ENCODE data around the gene FTO.
A peak's percentile ranks its signal among the peaks of the same experiment; 100 is the strongest.
"Not testable (repeated sequence)": the region's sequence is repeated elsewhere in the genome, so short reads cannot be mapped to it uniquely, and the experiment has no call there.

FTO gene

DNA sequence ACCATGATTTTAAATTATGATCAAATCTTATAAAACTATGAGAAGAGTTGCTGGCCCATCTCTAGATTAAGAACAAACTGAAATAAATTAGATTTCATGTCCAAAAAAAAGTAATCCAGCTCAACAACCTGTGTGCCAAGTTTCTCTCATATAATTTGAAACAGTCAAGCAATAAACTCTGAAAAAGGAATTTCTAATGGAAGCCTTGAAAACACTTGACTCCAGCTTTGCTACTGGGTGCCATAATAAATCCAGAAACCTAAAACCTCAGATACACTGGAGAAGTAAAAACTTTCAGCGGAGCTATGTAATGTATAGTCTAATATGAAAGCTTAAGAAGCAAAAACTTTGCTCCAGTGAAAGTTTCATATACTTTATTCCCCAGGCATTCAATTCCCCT is 25.8 kb upstream of the FTO start:
- TF ChIP-seq FOXP2 (optimal IDR thresholded peaks at IDR 0.05; ENCODE audit: control extremely low read depth, extremely low read length, insufficient read depth) (no peak), POLR2AphosphoS5 (IDR thresholded peaks at IDR 0.05; ENCODE audit: borderline replicate concordance, low read depth, low read length) (no peak), EZH2 (IDR thresholded peaks at IDR 0.05) (no peak)
- Histone ChIP-seq H3K9me3 (ENCODE audit: low read depth, low read length) (no peaks in the 10 kb centered on the region), H3K27ac (peak overlapping the region; percentile 96), H3K36me3 (ENCODE audit: insufficient read depth, low read length) (no peaks in the 10 kb centered on the region), H3K4me3 (peak overlapping the region; percentile 43), H3K9ac (ENCODE audit: insufficient read length) (no peak overlapping the region)
- DNase-seq (ENCODE audit: low read depth, low spot score), result no peak

- H3K36me3 ChIP-seq (ENCODE audit: insufficient read depth, low read length), result no peaks in the 10 kb centered on the region
- peak overlapping the region; percentile 96 for H3K27ac ChIP-seq
- H3K9ac ChIP-seq (ENCODE audit: insufficient read length), result peak overlapping the region; percentile 12
- no peaks in the 10 kb centered on the region for H3K9me3 ChIP-seq (ENCODE audit: low read depth, low read length)
- DNase-seq (ENCODE audit: low read depth, low spot score), result no peak
- TF ChIP-seq FOXP2 (optimal IDR thresholded peaks at IDR 0.05; ENCODE audit: control extremely low read depth, extremely low read length, insufficient read depth) (no peak), POLR2AphosphoS5 (IDR thresholded peaks at IDR 0.05; ENCODE audit: borderline replicate concordance, low read depth, low read length) (no peak), EZH2 (IDR thresholded peaks at IDR 0.05) (no peak)
- H3K4me3 ChIP-seq, result peak overlapping the region; percentile 43
Observed at GRCh38 chr16:53678756-53679343, 25.1 kb upstream of the FTO start.

- H3K9me3 ChIP-seq (ENCODE audit: low read depth, low read length), result no peaks in the 10 kb centered on the region
- H3K36me3 ChIP-seq (ENCODE audit: insufficient read depth, low read length), result peaks cover 6% of the 10 kb centered on the region; the same call in 1 of the 2 replicates
- no peak overlapping the region for H3K4me3 ChIP-seq
- no peak overlapping the region for H3K27ac ChIP-seq
- no peak overlapping the region for H3K9ac ChIP-seq (ENCODE audit: insufficient read length)
- DNase-seq (ENCODE audit: low read depth, low spot score), result no peak
- TF ChIP-seq POLR2AphosphoS5 (IDR thresholded peaks at IDR 0.05; ENCODE audit: borderline replicate concordance, low read depth, low read length) (no peak), FOXP2 (optimal IDR thresholded peaks at IDR 0.05; ENCODE audit: control extremely low read depth, extremely low read length, insufficient read depth) (no peak), EZH2 (IDR thresholded peaks at IDR 0.05) (no peak)
Observed at GRCh38 chr16:53680756-53681155, 23.2 kb upstream of the FTO start.

- Histone ChIP-seq H3K4me3 (no peak overlapping the region), H3K9ac (ENCODE audit: insufficient read length) (no peak overlapping the region), H3K36me3 (ENCODE audit: insufficient read depth, low read length) (peaks cover 6% of the 10 kb centered on the region; the same call in 1 of the 2 replicates), H3K27ac (no peak overlapping the region), H3K9me3 (ENCODE audit: low read depth, low read length) (no peaks in the 10 kb centered on the region)
- no peak for DNase-seq (ENCODE audit: low read depth, low spot score)
- TF ChIP-seq POLR2AphosphoS5 (IDR thresholded peaks at IDR 0.05; ENCODE audit: borderline replicate concordance, low read depth, low read length) (no peak), EZH2 (IDR thresholded peaks at IDR 0.05) (no peak), FOXP2 (optimal IDR thresholded peaks at IDR 0.05; ENCODE audit: control extremely low read depth, extremely low read length, insufficient read depth) (no peak)
Observed at GRCh38 chr16:53681354-53681753, 22.6 kb upstream of the FTO start.

DNA sequence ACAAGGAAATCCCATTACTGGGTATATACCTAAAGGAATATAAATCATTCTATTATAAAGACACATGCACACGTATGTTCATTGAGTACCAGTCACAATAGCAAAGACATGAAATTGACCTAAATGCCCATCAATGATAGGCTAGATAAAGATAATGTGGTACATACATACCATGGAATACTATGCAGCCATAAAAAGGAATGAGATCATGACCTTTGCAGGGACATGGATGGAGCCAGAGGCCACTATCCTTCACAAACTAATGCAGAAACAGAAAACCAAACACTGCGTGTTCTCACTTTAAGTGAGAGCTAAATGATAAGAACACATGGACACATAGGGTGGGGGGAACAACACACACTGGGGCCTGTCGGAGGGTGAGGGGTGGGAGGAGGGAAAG is 18.6 kb upstream of the FTO start:
- not testable (repeated sequence) for H3K9me3 ChIP-seq (ENCODE audit: low read depth, low read length); H3K9ac ChIP-seq (ENCODE audit: insufficient read length); H3K27ac ChIP-seq; DNase-seq (ENCODE audit: low read depth, low spot score); H3K36me3 ChIP-seq (ENCODE audit: insufficient read depth, low read length); H3K4me3 ChIP-seq

GRCh38 chr16:53686710-53687109 is 17.2 kb upstream of the FTO start:
- DNase-seq (ENCODE audit: low read depth, low spot score), result no peak
- Histone ChIP-seq H3K9me3 (ENCODE audit: low read depth, low read length) (no peaks in the 10 kb centered on the region), H3K4me3 (no peak overlapping the region), H3K9ac (ENCODE audit: insufficient read length) (no peak overlapping the region), H3K36me3 (ENCODE audit: insufficient read depth, low read length) (peaks cover 6% of the 10 kb centered on the region; the same call in 1 of the 2 replicates), H3K27ac (0 out of 2 replicates have a peak overlapping the region, but pooled peaks have one; percentile 25)
- TF ChIP-seq EZH2 (IDR thresholded peaks at IDR 0.05) (no peak), FOXP2 (optimal IDR thresholded peaks at IDR 0.05; ENCODE audit: control extremely low read depth, extremely low read length, insufficient read depth) (no peak), POLR2AphosphoS5 (IDR thresholded peaks at IDR 0.05; ENCODE audit: borderline replicate concordance, low read depth, low read length) (no peak)

DNA sequence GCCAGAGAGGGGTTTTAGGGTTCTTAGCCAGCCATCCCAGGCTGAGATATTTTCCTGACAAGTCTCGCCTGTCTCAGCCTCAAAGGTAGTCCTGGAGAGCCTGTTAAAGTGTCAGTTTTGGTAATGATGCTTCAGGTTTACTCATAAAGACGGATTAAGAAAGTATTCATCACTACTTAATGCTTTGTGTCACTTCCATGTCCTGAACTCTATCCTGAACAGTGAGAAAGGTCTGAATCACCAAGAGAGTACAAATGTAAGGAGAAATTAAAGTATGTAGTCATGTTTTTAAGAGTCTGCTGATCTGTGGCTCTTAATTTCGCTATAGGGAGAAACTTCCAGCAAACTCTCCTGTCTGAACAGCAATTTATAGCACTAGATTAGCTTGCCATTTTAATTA is 14.3 kb upstream of the FTO start:
- H3K9ac ChIP-seq (ENCODE audit: insufficient read length), result no peak overlapping the region
- H3K27ac ChIP-seq, result no peak overlapping the region
- H3K4me3 ChIP-seq, result no peak overlapping the region
- H3K9me3 ChIP-seq (ENCODE audit: low read depth, low read length), result no peaks in the 10 kb centered on the region
- H3K36me3 ChIP-seq (ENCODE audit: insufficient read depth, low read length), result peaks cover 6% of the 10 kb centered on the region; the same call in 1 of the 2 replicates
- TF ChIP-seq EZH2 (IDR thresholded peaks at IDR 0.05), result no peak
- no peak for TF ChIP-seq POLR2AphosphoS5 (IDR thresholded peaks at IDR 0.05; ENCODE audit: borderline replicate concordance, low read depth, low read length)
- no peak for TF ChIP-seq FOXP2 (optimal IDR thresholded peaks at IDR 0.05; ENCODE audit: control extremely low read depth, extremely low read length, insufficient read depth)
- no peak for DNase-seq (ENCODE audit: low read depth, low spot score)

DNA sequence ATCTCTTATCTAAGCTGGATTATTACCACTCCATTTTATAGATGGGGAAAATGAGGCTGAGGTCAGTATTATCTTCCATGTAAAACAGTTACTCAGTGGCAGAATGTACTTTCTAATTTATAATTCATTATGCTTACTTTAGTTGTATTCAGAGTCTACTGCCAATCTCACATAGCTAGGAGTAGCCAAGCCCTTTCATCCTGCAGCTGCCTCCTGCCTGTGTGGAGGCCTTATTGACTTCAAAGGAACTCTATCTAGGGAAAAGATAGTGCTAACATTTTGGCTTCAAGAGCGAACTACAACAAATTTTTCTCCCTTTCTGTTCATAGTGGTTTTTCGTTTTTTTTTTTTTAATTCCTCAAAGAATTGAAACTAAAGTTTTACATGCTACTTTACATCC is 13.2 kb upstream of the FTO start:
- Histone ChIP-seq H3K9me3 (ENCODE audit: low read depth, low read length) (no peaks in the 10 kb centered on the region), H3K9ac (ENCODE audit: insufficient read length) (no peak overlapping the region)

GRCh38 chr16:53692146-53692545 is 11.8 kb upstream of the FTO start:
- peak overlapping the region; percentile 83 for H3K27ac ChIP-seq
- TF ChIP-seq EZH2 (IDR thresholded peaks at IDR 0.05) (no peak), POLR2AphosphoS5 (IDR thresholded peaks at IDR 0.05; ENCODE audit: borderline replicate concordance, low read depth, low read length) (no peak), FOXP2 (optimal IDR thresholded peaks at IDR 0.05; ENCODE audit: control extremely low read depth, extremely low read length, insufficient read depth) (no peak)
- H3K4me3 ChIP-seq, result peak overlapping the region; percentile 14; the same call in 1 of the 2 replicates
- peak; percentile 30 for DNase-seq (ENCODE audit: low read depth, low spot score)
- no peaks in the 10 kb centered on the region for H3K36me3 ChIP-seq (ENCODE audit: insufficient read depth, low read length)
- H3K9ac ChIP-seq (ENCODE audit: insufficient read length), result peak overlapping the region; percentile 47
- no peaks in the 10 kb centered on the region for H3K9me3 ChIP-seq (ENCODE audit: low read depth, low read length)

More for the DNA sequence above, 13.2 kb upstream of the FTO start:
- no peak for TF ChIP-seq EZH2 (IDR thresholded peaks at IDR 0.05)
- no peak for TF ChIP-seq FOXP2 (optimal IDR thresholded peaks at IDR 0.05; ENCODE audit: control extremely low read depth, extremely low read length, insufficient read depth)
- no peak for TF ChIP-seq POLR2AphosphoS5 (IDR thresholded peaks at IDR 0.05; ENCODE audit: borderline replicate concordance, low read depth, low read length)
- no peak overlapping the region for H3K4me3 ChIP-seq
- no peak for DNase-seq (ENCODE audit: low read depth, low spot score)
- H3K27ac ChIP-seq, result no peak overlapping the region
- H3K36me3 ChIP-seq (ENCODE audit: insufficient read depth, low read length), result no peaks in the 10 kb centered on the region

Data from SK-N-MC (cell line).